Uterus (tissue), 2 donors: ENCODE data around the gene ACTN3.

Source experiments
- POLR2A ChIP-seq, 2 donors: fragments of 450-650 bp; IDR thresholded peaks; one replicate each; pipeline ENCODE4 v1.6.1; 2016; ENCODE audit warnings: antibody characterized with exemption in 2 of 2, mild to moderate bottlenecking in 1 of 2, moderate library complexity in 1 of 2
- TF ChIP-seq, protein P1 (sequence below), 4 experiments: fragments of 200-600 bp in 2 of 4; fragments of 450-650 bp in 2 of 4; sonication (generic) in 2 of 4; IDR thresholded peaks; one replicate each; pipeline ENCODE4 v1.5.1; 2016 to 2019; ENCODE audit warnings: antibody characterized with exemption in 4 of 4, mild to moderate bottlenecking in 2 of 4, moderate library complexity in 1 of 4

DNA sequence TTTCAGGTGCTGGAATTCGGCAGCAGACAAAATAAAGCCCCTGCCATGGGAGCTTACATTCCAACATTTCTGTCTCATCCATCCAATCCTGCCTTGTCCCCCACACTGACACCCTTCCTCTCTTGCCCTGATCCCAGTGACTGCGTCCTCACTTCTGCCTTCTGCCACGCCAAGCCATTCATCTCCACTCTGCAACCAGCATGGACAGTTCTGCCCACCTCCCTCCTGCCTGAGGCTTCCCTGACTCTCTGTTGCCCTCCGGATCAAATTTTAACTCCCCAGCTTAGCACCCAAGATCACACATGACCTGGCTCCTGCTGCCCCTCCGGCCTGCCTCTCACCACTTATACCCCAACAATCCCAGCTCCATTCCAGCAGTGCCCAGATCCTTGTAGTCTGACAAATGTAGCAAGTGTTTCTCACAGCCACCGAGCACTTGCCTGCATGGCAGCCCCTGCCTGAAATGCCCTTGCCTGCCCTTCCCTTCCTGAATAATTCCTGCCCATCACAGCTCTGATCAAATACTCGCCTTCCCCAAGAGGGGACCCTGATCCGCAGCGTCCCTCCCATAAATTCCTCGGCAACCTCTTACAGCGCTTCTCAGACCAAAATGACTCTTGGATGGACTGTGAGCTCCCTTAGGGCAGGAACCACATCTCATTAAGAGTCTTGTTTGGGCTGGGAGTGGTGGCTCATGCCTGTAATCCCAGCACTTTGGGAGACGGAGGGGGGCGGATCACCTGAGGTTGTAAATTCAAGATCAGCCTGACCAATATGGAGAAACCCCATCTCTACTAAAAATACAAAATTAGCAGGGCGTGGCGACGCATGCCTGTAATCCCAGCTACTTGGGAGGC is 2.3 kb downstream of the ACTN3 start:
- TF ChIP-seq, protein P1, sequence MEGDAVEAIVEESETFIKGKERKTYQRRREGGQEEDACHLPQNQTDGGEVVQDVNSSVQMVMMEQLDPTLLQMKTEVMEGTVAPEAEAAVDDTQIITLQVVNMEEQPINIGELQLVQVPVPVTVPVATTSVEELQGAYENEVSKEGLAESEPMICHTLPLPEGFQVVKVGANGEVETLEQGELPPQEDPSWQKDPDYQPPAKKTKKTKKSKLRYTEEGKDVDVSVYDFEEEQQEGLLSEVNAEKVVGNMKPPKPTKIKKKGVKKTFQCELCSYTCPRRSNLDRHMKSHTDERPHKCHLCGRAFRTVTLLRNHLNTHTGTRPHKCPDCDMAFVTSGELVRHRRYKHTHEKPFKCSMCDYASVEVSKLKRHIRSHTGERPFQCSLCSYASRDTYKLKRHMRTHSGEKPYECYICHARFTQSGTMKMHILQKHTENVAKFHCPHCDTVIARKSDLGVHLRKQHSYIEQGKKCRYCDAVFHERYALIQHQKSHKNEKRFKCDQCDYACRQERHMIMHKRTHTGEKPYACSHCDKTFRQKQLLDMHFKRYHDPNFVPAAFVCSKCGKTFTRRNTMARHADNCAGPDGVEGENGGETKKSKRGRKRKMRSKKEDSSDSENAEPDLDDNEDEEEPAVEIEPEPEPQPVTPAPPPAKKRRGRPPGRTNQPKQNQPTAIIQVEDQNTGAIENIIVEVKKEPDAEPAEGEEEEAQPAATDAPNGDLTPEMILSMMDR (IDR thresholded peaks at IDR 0.05) = no peak
- TF ChIP-seq POLR2A (IDR thresholded peaks at IDR 0.05) = no peak
